ENCODE data around the gene AP1S3.

Gene AP1S3

GRCh38 chr2:223846515-223846914 is 9.1 kb upstream of the AP1S3 start:
- TF ChIP-seq NFRKB (IDR thresholded peaks at IDR 0.05) = no peak
- TF ChIP-seq SP1 (IDR thresholded peaks at IDR 0.05) = no peak
- TF ChIP-seq ELF4 (IDR thresholded peaks at IDR 0.05) = no peak
- TF ChIP-seq HDGF (IDR thresholded peaks at IDR 0.05; ENCODE audit: borderline replicate concordance) = no peak
- TF ChIP-seq SUZ12 (IDR thresholded peaks at IDR 0.05) = no peak
- TF ChIP-seq LEF1 (IDR thresholded peaks at IDR 0.05; ENCODE audit: borderline replicate concordance) = no peak
- no peak for TF ChIP-seq FOXK2 (IDR thresholded peaks at IDR 0.05)
- TF ChIP-seq TARDBP (IDR thresholded peaks at IDR 0.05) = no peak
- no peak for DNase-seq (ENCODE audit: extremely low spot score)
- ChIA-PET CTCF (no interaction called here), POLR2A (interaction anchor here (0.6 to 0.7 kb wide), 2 partner anchors 8 to 23 kb away, joined by 3 read pairs; no protein-coding TSS in a partner anchor)

- CTCF ChIA-PET = no interaction called here
- no peak for TF ChIP-seq FOXA1 (IDR thresholded peaks at IDR 0.05)
- TF ChIP-seq FOXM1 (IDR thresholded peaks at IDR 0.05; ENCODE audit: borderline replicate concordance) = no peak
- no peak for TF ChIP-seq NFRKB (IDR thresholded peaks at IDR 0.05)
- DNase-seq (ENCODE audit: extremely low spot score) = no peak
- POLR2A ChIA-PET = no interaction called here
These were observed 4.2 kb upstream of the AP1S3 start for GRCh38 chr2:223841436-223842190.

- no peak for TF ChIP-seq SP1 (IDR thresholded peaks at IDR 0.05)
- no peak for TF ChIP-seq HDGF (IDR thresholded peaks at IDR 0.05; ENCODE audit: borderline replicate concordance)
- no peak for TF ChIP-seq TARDBP (IDR thresholded peaks at IDR 0.05)
- no peak for TF ChIP-seq PKNOX1 (IDR thresholded peaks at IDR 0.05)
- TF ChIP-seq NFRKB (IDR thresholded peaks at IDR 0.05) = no peak
- TF ChIP-seq FOXK2 (IDR thresholded peaks at IDR 0.05) = no peak
- no peak for TF ChIP-seq FOXA1 (IDR thresholded peaks at IDR 0.05)
- no peak for TF ChIP-seq FOXM1 (IDR thresholded peaks at IDR 0.05; ENCODE audit: borderline replicate concordance)
- TF ChIP-seq L3MBTL2 (conservative IDR thresholded peaks at IDR 0.05) = no peak
- TF ChIP-seq ARNT (IDR thresholded peaks at IDR 0.05) = no peak
- TF ChIP-seq BHLHE40 (IDR thresholded peaks at IDR 0.05; ENCODE audit: borderline replicate concordance) = no peak
- TF ChIP-seq ELF4 (IDR thresholded peaks at IDR 0.05) = no peak
- ChIA-PET CTCF (no interaction called here), POLR2A (no interaction called here)
- DNase-seq (ENCODE audit: extremely low spot score) = no peak
These were observed 1.5 kb downstream of the AP1S3 start for GRCh38 chr2:223835701-223836532.

GRCh38 chr2:223834431-223834830 is 3.0 kb downstream of the AP1S3 start:
- CTCF ChIA-PET = no interaction called here
- POLR2A ChIA-PET = no interaction called here
- DNase-seq (ENCODE audit: extremely low spot score) = no peak
- TF ChIP-seq ARNT (IDR thresholded peaks at IDR 0.05) (no peak), CTBP1 (IDR thresholded peaks at IDR 0.05; ENCODE audit: borderline replicate concordance) (no peak), ELF4 (IDR thresholded peaks at IDR 0.05) (no peak), NFRKB (IDR thresholded peaks at IDR 0.05) (no peak), FOXA1 (IDR thresholded peaks at IDR 0.05) (no peak), TARDBP (IDR thresholded peaks at IDR 0.05) (no peak), FOXM1 (IDR thresholded peaks at IDR 0.05; ENCODE audit: borderline replicate concordance) (no peak), FOXK2 (IDR thresholded peaks at IDR 0.05) (no peak), ZNF384 (IDR thresholded peaks at IDR 0.05) (no peak), SP1 (IDR thresholded peaks at IDR 0.05) (no peak), PKNOX1 (IDR thresholded peaks at IDR 0.05) (no peak), SUZ12 (IDR thresholded peaks at IDR 0.05) (no peak), L3MBTL2 (conservative IDR thresholded peaks at IDR 0.05) (no peak)

GRCh38 chr2:223832241-223832903 is 5.0 kb downstream of the AP1S3 start:
- TF ChIP-seq NFRKB (IDR thresholded peaks at IDR 0.05) (no peak), BHLHE40 (IDR thresholded peaks at IDR 0.05; ENCODE audit: borderline replicate concordance) (no peak), PKNOX1 (IDR thresholded peaks at IDR 0.05) (no peak), ELF4 (IDR thresholded peaks at IDR 0.05) (no peak), ZNF384 (IDR thresholded peaks at IDR 0.05) (no peak), ARNT (IDR thresholded peaks at IDR 0.05) (no peak), FOXK2 (IDR thresholded peaks at IDR 0.05) (no peak), FOXA1 (IDR thresholded peaks at IDR 0.05) (no peak), SUZ12 (IDR thresholded peaks at IDR 0.05) (no peak)
- CTCF ChIA-PET = no interaction called here
- DNase-seq (ENCODE audit: extremely low spot score) = no peak
- POLR2A ChIA-PET = no interaction called here

- POLR2A ChIA-PET = no interaction called here
- CTCF ChIA-PET = no interaction called here
- TF ChIP-seq FOXK2 (IDR thresholded peaks at IDR 0.05) (no peak), LEF1 (IDR thresholded peaks at IDR 0.05; ENCODE audit: borderline replicate concordance) (no peak), FOXM1 (IDR thresholded peaks at IDR 0.05; ENCODE audit: borderline replicate concordance) (no peak), NFRKB (IDR thresholded peaks at IDR 0.05) (no peak), ELF4 (IDR thresholded peaks at IDR 0.05) (no peak)
- no peak for DNase-seq (ENCODE audit: extremely low spot score)
These were observed 8.3 kb downstream of the AP1S3 start for GRCh38 chr2:223829128-223829527.

Data from HEK293T (cell line).